Measurements from ENCODE around the gene CMA1.

DNA sequence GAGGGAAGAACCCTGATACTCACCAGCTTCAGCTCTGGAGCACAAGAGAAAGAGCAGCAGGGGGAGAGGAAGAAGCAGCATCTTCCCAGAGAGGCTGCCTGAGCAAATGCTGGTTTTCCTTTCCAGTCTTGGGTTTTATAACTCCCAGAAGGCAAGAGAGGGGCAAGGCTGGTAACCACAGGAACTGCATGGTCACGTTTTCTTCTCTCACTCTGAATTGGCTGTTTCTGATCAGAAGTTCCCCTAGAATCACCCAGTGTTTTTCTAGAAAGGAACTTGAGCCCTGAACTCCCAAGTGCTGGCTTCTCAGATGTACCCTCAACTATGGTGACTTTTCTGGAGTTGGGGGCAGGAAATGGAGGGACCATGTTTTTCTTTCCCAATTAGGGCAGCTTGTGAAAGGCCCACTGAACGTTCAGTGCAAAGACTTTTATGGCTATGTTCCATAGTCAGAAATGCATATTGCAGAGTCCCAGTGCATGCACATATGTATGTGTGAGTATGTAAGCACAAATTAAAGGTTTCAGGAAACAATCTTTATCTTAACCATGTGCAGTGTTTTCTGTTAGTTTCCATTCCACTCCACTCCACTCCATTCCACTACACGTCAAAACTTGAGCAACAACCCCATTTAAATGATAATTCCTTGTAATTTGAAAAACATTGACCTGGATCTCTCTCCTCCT, at the start of gene CMA1:
- TF ChIP-seq CTCF (conservative IDR thresholded peaks at IDR 0.05; ENCODE audit: low read depth in 2 of 2) (no peak), EZH2 (IDR thresholded peaks at IDR 0.05; ENCODE audit: low read depth, unreplicated experiment) (no peak), ZNF331 (CRISPR knock-in tag; IDR thresholded peaks at IDR 0.05; ENCODE audit: low read depth) (no peak), CREB1 (CRISPR knock-in tag; IDR thresholded peaks at IDR 0.05; ENCODE audit: low read depth) (no peak)

Measured in GM23338 (cell line).